Aorta (tissue), 5 donors: ENCODE data around the gene TRPM3. TPM values are rescaled to one million over a fixed set of nuclear protein-coding genes. Genes with fewer than 3 reads are reported as not detected.

Experiments used
- ATAC-seq: fragments of 200-7000 bp; cut with Tn5 transposase; one replicate; pipeline ENCODE4 v1.9.1; 2022; ENCODE audit warnings: moderate library complexity; ENCODE audit not compliant: low FRiP score
- DNase-seq, 2 donors: peaks; one replicate each; pipeline ENCODE4 v3.0.0-alpha.2; 2020
- H3K27ac ChIP-seq, 2 donors: one replicate each; pipeline ENCODE4 v1.5.1; 2013; ENCODE audit warnings: low read length in 2 of 2, mild to moderate bottlenecking in 2 of 2, moderate library complexity in 2 of 2, control low read depth in 1 of 2, inconsistent platforms in 1 of 2, low read depth in 1 of 2
- H3K27me3 ChIP-seq, 2 donors: one replicate each; pipeline ENCODE4 v1.6.1; 2013; ENCODE audit warnings: control low read depth in 1 of 2, low read length in 1 of 2, mild to moderate bottlenecking in 1 of 2, moderate library complexity in 1 of 2; ENCODE audit not compliant: insufficient read depth in 2 of 2, control insufficient read depth in 1 of 2
- H3K36me3 ChIP-seq, 2 donors: one replicate each; pipeline ENCODE4 v1.6.1; 2013; ENCODE audit warnings: control low read depth in 1 of 2, low read length in 1 of 2, mild to moderate bottlenecking in 1 of 2; ENCODE audit not compliant: insufficient read depth in 2 of 2, control insufficient read depth in 1 of 2
- H3K4me1 ChIP-seq, 2 donors: one replicate each; pipeline ENCODE4 v1.6.1; 2013; ENCODE audit warnings: low read length in 2 of 2, control low read depth in 1 of 2, mild to moderate bottlenecking in 1 of 2, moderate library complexity in 1 of 2; ENCODE audit not compliant: insufficient read depth in 2 of 2, control insufficient read depth in 1 of 2
- H3K4me3 ChIP-seq, 2 donors: one replicate each; pipeline ENCODE4 v1.5.1; 2013; ENCODE audit warnings: low read length in 2 of 2, control low read depth in 1 of 2, mild to moderate bottlenecking in 1 of 2
- H3K9me3 ChIP-seq: one replicate; pipeline ENCODE4 v1.6.1; 2013; ENCODE audit warnings: mild to moderate bottlenecking, low read length; ENCODE audit not compliant: control insufficient read depth
- WGBS, 2 donors: extraction: QIAGEN DNeasy Blood & Tissue Kit; methylation state at CpG; one replicate each; pipeline ENCODE4 v1.1.7; 2013; 5-methylcytosine and 5-hydroxymethylcytosine counted together
- intact Hi-C, 2 donors: fragments of 100-400 bp; cut with DNase I; formaldehyde crosslinking; loops; one replicate each; pipeline versions ENCODE4 v1.14.2 to v1.15.0; 2022
- polyA plus RNA-seq, 2 donors: library from polyadenylated mRNA; stranded (reverse); fragments of 200-250 nt; gene quantifications; one replicate each; pipeline ENCODE4 v1.2.3, GENCODE V29; 2013
- total RNA-seq, 2 donors: library from RNA; stranded (reverse); fragmentation: NEBNext Ultra II Directional; extraction: Animal tissue kit (Norgen Biotek cat#: 25700); gene quantifications; one replicate each; pipeline ENCODE4 v1.2.1, GENCODE V29; 2021
- donor health status: healthy with polysubstance abuse.
- donor health status: Bipolar disorder and iron deficiency.
- donor health status: DM: no; HTN: no; CAD: no.
- donor health status: DM: no; HTN: no; CAD: no.
- donor health status: DM: yes; HTN: yes; CAD: no.

Gene TRPM3
- total and polyA plus RNA-seq, 4 donors, result 0.13 to 5.7 (median 1.7) TPM

DNA sequence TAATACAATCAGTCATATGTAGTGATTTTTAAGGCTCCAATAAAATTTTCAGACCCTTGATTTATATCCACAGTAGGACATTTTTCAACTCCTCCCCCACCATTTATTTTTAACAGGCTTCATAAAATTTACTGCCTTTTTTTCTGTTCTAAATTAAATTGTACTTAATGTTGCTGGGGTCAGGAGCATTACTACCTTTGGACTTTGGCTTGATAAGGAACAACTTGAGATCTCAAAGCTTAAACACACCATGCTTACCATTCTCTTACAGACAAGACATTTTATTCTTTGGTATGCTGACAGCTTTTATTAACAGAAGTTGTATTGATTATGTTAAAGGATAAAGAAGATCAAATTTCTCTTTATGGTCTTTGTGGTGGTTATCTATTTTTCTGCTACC is 30.5 kb downstream of the TRPM3 start:
- no peaks in the 10 kb centered on the region for H3K4me1 ChIP-seq
- no peaks in the 10 kb centered on the region for H3K36me3 ChIP-seq
- H3K4me3 ChIP-seq, result no peak overlapping the region
- no peaks in the 10 kb centered on the region for H3K9me3 ChIP-seq
- ATAC-seq, result no peak
- DNase-seq, result no peak
- intact Hi-C loops, result no loop called here
- no peak overlapping the region for H3K27ac ChIP-seq
- no peaks in the 10 kb centered on the region for H3K27me3 ChIP-seq

DNA sequence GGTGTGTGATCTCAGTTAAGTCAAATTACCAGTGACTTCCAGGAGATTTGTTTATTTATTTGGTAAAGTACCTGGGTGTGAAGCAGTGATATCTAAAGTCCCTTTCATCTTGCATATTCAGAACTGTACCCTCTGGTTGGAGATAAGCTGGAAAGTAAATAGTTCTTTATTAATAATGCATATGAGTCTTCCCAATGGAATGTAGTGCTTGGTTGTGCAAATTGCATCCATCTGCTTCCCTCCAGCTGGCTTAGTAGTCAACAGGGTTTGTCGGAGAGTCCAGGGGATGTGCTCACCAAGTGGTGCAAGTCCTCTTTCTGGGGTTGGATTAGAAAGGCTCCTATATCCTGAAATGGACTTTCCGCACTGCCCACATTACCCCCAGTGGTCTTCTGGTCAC is 42.0 kb downstream of the TRPM3 start:
- Histone ChIP-seq H3K4me1 (no peaks in the 10 kb centered on the region), H3K27ac (no peak overlapping the region), H3K9me3 (no peaks in the 10 kb centered on the region), H3K4me3 (no peak overlapping the region), H3K27me3 (no peaks in the 10 kb centered on the region), H3K36me3 (no peaks in the 10 kb centered on the region)
- intact Hi-C loops, result no loop called here
- WGBS, 2 donors, result 86 to 91% methylated on average over 2 of the region's 2 CpGs
- DNase-seq, result no peak
- ATAC-seq, result no peak

DNA sequence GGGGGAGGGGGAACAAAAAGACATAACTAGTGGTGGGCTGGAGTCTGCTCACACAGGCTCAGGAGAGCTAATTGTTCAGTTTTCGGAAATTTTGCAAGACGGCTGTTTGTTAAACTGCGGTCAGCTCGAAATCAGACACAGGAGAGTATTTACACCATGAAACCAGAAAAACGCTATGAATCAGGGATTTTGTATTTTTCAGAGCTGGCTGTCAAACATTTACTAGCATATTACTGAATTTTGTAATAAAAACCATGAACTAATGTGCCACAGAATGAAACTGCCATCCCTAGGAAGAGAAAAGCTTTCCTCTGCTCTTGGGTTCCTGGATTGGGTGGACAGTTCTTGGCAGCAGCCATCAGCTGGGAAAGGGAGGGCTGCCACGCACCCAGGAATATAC is 45.3 kb downstream of the TRPM3 start:
- no peak overlapping the region for H3K27ac ChIP-seq
- 71 to 74% methylated on average over 6 of the region's 6 CpGs for WGBS, 2 donors
- DNase-seq (no peak), ATAC-seq (no peak)
- intact Hi-C loops, result no loop called here
- H3K4me1 ChIP-seq, result no peaks in the 10 kb centered on the region
- H3K4me3 ChIP-seq, result no peak overlapping the region
- H3K9me3 ChIP-seq, result no peaks in the 10 kb centered on the region
- H3K36me3 ChIP-seq, result no peaks in the 10 kb centered on the region
- H3K27me3 ChIP-seq, result no peaks in the 10 kb centered on the region

DNA sequence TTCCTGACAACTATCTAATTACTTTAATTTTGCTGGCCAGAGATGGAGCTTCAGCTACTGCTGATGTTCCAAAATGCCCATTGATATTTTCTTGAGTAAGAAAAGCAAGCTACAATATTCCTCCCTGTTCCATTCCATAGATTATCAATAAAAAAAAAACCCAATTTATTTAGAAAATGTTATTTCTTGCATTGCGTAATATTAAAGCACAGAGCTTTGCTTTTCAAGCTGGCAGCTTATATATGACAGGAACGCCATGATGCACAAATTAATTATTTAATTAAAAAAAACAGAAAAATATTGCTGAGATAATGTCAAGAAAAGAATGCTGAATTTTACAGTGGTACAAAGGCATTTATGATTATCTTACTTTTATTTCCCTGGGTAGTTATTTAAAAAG is 47.9 kb downstream of the TRPM3 start:
- ATAC-seq, result no peak
- H3K4me1 ChIP-seq, result no peaks in the 10 kb centered on the region
- WGBS, 2 donors, result 93 to 95% methylated on average over 2 of the region's 2 CpGs
- H3K27me3 ChIP-seq, result no peaks in the 10 kb centered on the region
- no peaks in the 10 kb centered on the region for H3K36me3 ChIP-seq
- no peaks in the 10 kb centered on the region for H3K9me3 ChIP-seq
- H3K4me3 ChIP-seq, result no peak overlapping the region
- intact Hi-C loops, result no loop called here
- no peak for DNase-seq
- H3K27ac ChIP-seq, result no peak overlapping the region

DNA sequence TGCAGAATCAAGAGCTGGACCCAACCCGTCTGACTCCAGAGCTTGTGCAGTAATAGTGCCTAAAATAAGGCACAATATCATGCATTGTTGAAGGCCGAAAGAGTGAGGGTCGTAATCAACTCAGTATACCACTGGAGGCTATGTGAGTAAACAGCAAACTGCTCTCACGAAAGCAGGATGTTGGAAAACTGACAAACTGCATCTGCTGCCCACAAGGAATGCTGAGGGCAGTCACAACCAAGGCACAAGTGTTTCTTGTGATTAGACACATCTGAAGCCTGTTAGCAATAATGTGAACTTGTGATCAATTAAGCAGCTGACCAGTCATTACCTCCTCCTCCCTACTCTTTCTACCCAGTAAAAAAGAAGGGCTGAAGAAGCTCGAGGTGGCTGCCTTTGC is 48.8 kb downstream of the TRPM3 start:
- no peak overlapping the region for H3K27ac ChIP-seq
- intact Hi-C loops, result no loop called here
- 79 to 80% methylated on average over 5 of the region's 5 CpGs for WGBS, 2 donors
- ATAC-seq, result no peak
- no peak for DNase-seq
- no peaks in the 10 kb centered on the region for H3K36me3 ChIP-seq
- H3K9me3 ChIP-seq, result no peaks in the 10 kb centered on the region
- H3K4me1 ChIP-seq, result no peaks in the 10 kb centered on the region
- no peaks in the 10 kb centered on the region for H3K27me3 ChIP-seq
- no peak overlapping the region for H3K4me3 ChIP-seq

DNA sequence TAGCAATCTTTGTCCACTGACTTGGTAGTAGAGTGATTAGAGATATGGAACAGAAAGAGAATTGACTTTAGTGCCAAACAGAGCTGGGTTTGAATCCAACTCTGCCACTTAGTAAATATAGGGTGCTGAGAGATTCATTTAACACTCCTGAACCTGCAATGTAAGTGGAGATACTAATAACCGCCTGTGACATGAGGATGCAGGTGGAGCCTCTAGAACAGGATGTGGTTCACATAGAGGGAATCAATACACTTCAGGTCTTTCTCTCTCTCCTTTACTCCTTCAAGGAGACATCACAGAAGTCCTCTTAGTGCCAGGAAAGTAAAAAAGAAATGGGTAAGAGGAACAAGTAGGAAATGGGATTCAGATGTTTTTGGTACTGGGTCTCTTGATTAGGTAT is 49.8 kb downstream of the TRPM3 start:
- 88 to 93% methylated on average over 1 of the region's 1 CpG for WGBS, 2 donors
- H3K4me3 ChIP-seq, result no peak overlapping the region
- H3K36me3 ChIP-seq, result no peaks in the 10 kb centered on the region
- intact Hi-C loops, result no loop called here
- H3K27me3 ChIP-seq, result no peaks in the 10 kb centered on the region
- DNase-seq, result no peak
- no peaks in the 10 kb centered on the region for H3K9me3 ChIP-seq
- no peaks in the 10 kb centered on the region for H3K4me1 ChIP-seq
- no peak for ATAC-seq
- H3K27ac ChIP-seq, result no peak overlapping the region

DNA sequence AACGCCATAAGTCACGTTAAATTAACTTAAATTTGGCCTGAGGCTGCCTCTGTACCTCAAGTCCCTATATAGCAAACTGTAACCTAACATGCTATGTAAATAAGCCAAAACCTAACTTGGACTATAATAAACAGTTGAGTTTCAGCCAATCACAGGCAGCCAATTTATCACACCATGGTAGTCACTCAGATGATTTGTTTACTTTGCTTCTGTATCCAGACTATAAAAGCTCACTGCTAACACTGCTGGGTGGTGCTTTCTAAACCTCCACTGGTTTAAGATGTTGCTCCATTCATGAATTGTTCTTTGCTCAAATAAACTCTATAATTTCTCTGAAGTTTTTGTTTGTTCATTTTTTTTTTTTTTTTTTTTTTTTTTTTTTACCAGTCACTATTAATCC is 62.8 kb downstream of the TRPM3 start:
- H3K36me3 ChIP-seq, result no peaks in the 10 kb centered on the region
- intact Hi-C loops, result no loop called here
- H3K4me3 ChIP-seq, result no peak overlapping the region
- ATAC-seq (no peak), DNase-seq (no peak)
- no peaks in the 10 kb centered on the region for H3K27me3 ChIP-seq
- H3K4me1 ChIP-seq, result no peaks in the 10 kb centered on the region
- H3K27ac ChIP-seq, result no peak overlapping the region
- WGBS, 2 donors, result 92 to 93% methylated on average over 2 of the region's 2 CpGs
- H3K9me3 ChIP-seq, result peaks cover 2% of the 10 kb centered on the region

DNA sequence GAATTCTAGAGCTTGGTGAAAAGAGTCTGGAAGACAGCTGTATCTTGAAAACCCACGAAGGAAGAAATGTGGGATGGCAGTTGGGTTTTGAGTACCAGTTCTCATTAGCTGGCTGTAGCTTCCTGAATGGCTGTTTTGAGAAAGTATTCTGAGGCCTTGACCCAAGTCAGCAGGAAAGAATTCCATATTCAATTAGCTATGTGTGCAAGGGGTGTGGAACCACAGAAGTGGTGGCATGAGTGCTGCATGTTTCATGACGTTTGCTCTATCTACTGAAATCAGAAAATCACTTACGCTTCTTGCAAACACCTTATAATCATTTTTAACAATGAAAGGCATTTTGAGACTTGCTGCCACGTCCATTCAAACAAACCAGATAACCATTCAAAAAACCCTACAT is 69.1 kb downstream of the TRPM3 start:
- no peak for DNase-seq
- Histone ChIP-seq H3K4me1 (no peaks in the 10 kb centered on the region), H3K9me3 (peaks cover 2% of the 10 kb centered on the region), H3K36me3 (no peaks in the 10 kb centered on the region), H3K27ac (no peak overlapping the region), H3K4me3 (no peak overlapping the region), H3K27me3 (no peaks in the 10 kb centered on the region)
- intact Hi-C loops, result no loop called here
- ATAC-seq, result no peak
- WGBS, 2 donors, result 40 to 42% methylated on average over 4 of the region's 4 CpGs

DNA sequence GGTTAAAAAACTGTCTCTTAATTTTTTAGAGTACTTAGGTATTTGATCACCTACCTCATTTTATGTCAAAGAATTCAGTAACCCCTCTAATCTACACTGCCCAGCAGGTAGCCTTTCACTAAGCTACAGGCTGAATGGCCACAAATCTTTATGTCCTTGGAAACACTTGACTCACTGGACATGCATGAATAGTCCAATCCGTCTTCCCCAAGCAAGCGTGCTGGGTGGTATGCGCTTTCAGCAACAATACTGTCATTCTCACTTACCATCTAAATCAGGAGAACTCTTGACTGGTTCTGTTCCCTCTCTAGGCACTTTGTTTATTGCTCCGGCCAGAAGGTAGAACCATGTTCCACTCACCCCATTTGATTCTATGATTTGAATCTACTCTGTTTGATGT is 73.1 kb downstream of the TRPM3 start:
- no peak overlapping the region for H3K4me3 ChIP-seq
- no peaks in the 10 kb centered on the region for H3K27me3 ChIP-seq
- H3K4me1 ChIP-seq, result no peaks in the 10 kb centered on the region
- intact Hi-C loops, result no loop called here
- DNase-seq, result no peak
- no peak for ATAC-seq
- no peak overlapping the region for H3K27ac ChIP-seq
- peaks cover 2% of the 10 kb centered on the region for H3K9me3 ChIP-seq
- H3K36me3 ChIP-seq, result no peaks in the 10 kb centered on the region
- WGBS, 2 donors, result 57 to 65% methylated on average over 4 of the region's 4 CpGs
